Germinal center (tissue), 1 donor: ENCODE results near the gene PNPLA7.
"Not testable (repeated sequence)": the region's sequence is repeated elsewhere in the genome, so short reads cannot be mapped to it uniquely, and the experiment has no call there.

Experiments used
- DNase-seq: peaks from one replicate; pipeline ENCODE4 v3.0.0; 2012; ENCODE audit warnings: mixed read lengths, low spot score

The PNPLA7 gene

GRCh38 chr9:137540536-137540935, 9.7 kb downstream of the PNPLA7 start:
- no peak for DNase-seq

DNA sequence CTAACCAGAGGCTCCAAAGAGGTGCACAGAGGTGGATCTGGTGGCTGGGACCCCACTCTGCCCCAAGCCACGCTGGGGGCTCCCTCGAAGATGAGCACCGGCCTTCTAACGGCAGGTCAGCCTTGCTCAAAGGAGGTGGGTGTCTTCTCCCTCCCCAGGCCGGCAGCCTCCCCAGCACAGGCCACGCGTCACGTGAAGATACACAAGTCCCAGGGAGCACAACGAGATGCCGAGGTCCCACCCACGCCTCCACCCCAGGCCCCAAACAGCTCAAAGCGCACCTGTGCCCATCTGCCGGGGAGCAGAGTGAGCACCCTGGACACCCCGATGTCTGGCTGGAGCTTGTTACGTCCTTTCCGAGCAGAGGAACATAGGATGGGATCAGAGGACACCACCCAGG, 12.1 kb downstream of the PNPLA7 start:
- no peak for DNase-seq

DNA sequence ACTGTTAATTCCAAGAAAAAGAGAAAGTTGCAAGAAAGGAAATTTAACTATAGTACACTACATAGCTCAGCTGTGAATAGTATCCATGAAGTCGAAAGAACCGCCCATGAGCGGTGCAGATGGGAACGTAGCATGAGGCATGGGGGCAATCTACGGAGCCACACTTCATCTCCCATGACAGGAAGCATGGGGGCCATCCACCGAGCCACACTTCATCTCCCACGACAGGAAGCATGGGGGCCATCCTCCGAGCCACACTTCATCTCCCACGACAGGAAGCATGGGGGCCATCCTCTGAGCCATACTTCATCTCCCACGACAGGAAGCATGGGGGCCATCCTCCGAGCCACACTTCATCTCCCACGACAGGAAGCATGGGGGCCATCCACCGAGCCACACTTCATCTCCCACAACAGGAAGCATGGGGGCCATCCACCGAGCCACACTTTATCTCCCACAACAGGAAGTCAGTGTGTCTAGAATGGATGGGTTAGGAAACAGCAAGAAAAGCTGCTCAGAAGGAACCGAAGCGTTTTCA, 13.5 kb downstream of the PNPLA7 start:
- peak; percentile 39 for DNase-seq

DNA sequence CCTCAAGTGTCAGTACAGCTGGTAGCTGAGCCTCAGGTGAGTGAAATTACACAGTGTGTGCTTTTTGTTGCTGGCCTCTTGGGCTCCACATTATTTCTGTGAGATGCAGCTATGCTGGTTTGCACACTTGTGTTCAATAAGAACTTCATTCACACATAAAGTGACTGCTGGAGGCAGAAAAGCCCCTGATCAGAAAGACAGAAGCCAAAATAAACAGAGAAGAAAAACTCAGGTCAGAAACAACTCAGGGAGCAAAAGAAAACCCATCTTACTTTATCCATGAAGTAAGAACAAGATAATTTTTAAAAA, 15.1 kb downstream of the PNPLA7 start:
- DNase-seq: no peak

GRCh38 chr9:137534256-137535119, 15.7 kb downstream of the PNPLA7 start:
- peak; percentile 60 for DNase-seq

DNA sequence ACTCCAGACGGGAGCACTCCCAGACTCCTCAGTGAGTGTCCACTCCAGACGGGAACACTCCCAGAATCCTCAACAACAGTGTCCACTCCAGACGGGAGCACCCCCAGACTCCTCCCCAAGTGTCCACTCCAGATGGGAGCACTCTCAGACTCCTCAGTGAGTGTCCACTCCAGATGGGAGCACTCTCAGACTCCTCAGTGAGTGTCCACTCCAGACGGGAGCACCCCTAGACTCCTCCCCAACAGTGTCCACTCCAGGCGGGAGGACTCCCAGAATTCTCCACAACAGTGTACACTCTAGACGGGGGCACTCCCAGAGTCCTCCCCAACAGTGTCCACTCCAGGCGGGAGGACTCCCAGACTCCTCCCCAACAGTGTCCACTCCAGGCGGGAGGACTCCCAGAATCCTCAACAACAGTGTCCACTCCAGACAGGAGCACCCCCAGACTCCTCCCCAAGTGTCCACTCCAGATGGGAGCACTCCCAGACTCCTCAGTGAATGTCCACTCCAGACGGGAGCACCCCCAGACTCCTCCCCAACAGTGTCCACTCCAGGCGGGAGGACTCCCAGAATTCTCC, 17.2 kb downstream of the PNPLA7 start:
- DNase-seq: not testable (repeated sequence)

- DNase-seq: no peak
Observed at GRCh38 chr9:137531099-137531765, 19.0 kb downstream of the PNPLA7 start.

DNA sequence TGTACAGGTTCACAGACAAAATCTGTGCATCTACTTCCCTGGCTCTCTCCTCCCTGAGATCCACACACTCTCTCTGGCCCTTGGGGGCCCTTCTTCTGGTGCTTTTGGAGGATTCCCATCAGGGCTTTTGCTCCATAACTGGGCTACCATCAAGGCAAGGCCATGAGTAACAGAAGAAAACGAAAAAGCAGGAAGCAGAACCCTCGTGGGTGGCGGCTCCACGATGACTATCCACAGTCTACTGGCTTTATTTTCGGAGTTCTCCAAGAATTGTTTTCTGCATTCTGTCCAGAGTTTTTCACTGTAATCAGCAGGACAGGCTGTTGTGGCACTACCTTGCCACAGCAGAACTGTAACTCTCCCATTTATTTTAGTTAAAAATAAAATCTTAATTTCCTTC, 19.9 kb downstream of the PNPLA7 start:
- DNase-seq: no peak

DNA sequence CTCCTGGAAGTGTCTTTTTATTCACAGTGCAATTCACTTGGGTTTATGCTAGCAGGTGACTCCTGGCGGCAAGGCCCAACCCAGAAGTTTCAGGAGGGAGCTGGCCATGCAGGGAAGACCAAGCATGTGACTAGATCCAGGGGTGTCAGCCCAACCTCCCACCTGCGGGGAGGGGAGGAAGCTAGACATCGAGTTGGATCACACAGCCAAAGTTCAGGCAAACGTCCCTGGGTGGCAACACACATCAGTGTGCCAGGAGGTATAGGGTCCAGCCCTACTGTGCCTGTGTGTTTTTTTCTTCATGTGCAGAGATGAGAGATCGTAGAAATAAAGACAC, 25.3 kb downstream of the PNPLA7 start:
- no peak for DNase-seq

DNA sequence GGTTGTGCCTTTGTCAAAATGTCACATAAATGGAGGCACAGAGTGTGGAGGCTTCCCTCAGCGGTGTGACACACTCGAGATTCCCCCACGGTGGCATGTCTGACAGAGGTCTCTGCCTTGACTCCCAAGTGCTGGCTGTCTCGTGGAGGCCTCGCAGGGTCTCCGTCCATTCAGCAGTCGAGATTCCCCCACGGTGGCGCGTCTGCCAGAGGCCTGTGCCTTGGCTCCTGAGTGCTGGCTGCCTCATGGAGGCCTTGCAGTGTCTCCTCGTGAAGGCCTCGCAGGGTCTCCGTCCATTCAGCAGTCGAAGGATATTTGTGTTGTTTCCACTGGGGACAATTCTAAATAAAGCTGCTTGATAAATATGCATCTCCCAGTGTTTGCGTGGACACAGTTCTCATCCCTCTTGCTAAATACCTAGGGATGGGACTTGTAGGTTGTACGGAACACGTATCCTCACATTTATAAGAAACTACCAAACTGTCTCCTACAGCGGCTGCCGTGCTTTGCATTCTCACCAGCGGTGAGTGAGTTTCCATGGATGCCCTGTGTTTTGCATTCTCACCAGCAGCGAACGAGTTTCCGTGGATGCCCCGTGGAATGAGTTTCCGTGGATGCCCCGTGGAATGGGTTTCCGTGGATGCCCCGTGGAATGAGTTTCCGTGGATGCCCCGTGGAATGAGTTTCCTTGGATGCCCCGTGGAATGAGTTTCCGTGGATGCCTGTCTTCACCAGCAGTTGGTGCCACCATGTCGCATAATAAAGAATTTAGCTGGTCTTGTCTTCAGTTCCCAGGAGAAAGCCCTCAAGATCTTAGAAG, 25.8 kb downstream of the PNPLA7 start:
- no peak for DNase-seq

DNA sequence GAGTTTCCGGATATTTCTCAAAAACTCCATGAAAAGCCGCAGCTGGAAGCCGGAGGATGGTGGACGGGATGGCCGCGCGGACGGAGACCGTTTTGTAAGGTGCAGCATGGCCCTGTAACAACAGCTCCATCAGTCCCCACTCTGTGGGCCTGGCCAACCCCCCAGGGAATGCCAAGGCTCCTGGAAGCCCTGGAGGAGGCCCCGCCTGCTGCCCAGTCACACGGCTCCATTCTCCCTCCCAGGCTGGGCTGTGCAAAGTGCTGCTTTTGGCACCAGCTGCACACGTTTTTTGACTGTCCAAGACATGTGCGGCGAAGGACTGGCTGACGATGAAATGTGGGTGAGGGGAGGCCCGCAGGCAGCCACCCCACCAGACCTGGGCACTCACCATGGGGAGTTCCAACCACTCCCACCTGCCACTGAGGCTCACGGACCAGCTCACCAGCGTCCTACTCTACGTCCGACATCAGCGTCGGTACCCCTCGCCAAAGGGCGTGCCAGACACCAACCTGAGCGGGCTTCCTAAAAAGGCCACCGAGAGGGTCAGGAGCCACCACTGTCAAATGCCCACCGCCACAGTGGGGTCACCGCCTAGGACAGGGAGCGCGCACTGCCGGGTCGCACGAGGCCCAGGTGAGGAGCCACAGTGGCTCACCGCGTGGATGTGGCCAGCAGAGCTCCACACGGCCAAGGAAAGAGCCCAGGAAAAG, 27.3 kb downstream of the PNPLA7 start:
- DNase-seq: no peak

DNA sequence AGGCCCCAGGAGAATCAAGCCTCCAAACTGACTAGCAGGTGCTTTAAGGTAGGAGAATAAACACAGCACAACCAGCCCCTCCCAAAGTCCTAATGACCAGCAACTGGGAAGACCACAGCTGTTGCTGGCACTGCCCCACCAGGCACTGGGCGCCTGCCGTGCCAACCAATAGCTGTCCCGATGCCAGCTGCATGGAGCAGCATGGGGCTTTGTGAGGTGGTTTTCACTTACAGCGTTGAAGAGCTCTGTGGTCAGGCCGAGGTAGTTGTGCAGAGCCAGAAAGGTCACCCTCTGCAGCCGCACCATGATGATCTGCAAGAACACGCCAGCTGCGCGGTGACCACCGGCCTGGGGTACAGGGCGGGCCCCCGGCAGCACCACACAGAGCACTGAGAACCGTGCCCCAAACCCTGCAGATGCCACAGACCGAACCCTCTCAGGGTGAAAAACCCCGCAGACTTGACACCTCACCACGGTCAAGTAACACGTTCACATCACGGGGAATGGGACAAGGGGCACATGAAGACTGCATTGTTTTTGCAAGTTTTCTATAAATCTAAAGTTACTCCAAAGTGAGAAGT, 28.7 kb downstream of the PNPLA7 start:
- DNase-seq: no peak

GRCh38 chr9:137520614-137521404, 29.4 kb downstream of the PNPLA7 start:
- DNase-seq: no peak

GRCh38 chr9:137519553-137519952, 30.6 kb downstream of the PNPLA7 start:
- DNase-seq: no peak

- DNase-seq: not testable (repeated sequence)
Observed at GRCh38 chr9:137518661-137519459, 31.3 kb downstream of the PNPLA7 start.

DNA sequence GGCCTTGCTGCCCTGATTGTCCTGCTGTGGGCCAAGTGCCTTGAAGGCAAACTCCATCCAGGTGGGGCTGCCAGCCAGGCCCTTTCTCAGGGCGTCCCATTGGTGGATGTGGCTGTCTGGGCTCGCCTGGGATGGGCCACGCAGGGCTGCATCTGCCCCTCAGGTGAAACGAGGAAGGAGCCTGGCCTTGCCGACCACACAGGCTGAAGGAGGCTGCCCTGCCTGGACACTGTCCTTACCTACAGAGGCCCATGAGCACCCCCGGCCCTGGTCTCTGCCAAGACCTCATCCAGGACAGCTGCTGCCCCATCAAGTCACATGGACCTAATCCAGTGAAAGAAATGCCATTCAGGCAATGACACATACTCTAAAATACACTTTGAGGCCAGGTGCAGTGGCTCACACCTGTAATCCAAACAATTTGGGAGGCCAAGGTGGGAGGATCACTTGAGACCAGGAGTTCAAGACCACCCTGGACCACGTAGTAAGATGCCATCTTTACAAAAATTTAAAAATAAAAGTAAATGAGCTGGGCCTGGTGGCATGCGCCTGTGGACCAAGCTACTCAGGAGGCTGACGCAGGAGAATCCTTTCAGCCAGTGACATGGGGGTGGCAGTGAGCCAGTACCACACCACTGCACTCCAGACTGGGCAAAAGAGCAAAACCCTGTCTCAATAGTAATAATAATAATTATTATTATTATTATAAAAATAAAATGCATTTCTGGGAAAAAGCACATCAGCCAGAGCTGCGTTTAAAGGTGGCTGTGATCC, 33.9 kb downstream of the PNPLA7 start:
- no peak for DNase-seq

DNA sequence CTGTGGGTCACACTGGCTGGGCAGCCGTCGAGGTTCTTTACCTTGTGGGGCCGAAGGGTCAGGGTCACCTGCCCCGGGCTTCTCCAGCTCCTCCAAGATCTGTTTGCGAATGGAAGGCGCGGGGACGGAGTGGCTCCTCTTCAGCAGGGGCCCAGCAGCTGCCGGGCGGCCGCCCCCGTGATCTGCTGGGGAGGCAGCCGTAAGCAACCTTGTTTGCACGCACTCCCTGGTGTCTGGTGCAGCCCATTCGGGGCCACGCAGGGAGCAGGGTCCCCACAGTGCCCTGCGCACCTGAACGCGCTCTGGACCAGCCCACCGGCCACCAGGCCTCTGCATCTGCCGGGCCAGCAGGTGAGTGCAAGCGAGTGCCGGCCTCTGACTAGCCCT, 34.9 kb downstream of the PNPLA7 start:
- no peak for DNase-seq

DNA sequence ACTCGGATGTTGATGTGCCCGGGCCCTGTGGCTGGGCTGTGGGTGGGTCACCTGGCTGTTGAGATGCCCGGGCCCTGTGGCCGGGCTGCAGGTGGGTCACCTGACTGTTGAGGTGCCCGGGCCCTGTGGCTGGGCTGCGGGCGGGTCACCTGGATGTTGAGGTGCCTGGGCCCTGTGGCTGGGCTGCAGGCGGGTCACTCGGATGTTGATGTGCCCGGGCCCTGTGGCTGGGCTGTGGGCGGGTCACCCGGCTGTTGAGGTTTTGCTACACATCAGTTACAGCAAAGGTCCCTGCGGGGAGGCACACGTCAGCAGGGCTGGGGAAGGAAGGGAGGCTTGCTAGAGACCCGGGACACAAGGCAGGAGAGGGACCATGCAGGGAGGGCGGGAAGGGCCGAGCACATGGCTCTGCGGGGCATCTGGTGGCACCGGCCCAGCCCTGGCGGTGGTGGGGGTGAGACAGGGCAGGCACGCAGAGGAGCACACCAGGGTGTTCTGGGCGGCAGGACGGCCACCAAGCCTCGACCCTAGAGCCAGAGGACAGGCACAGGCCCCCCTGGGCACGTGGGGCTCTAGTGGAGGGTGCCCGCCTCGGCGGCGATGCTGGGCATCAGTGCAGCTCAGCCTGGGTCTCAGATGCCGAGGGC, 35.4 kb downstream of the PNPLA7 start:
- DNase-seq: no peak
